Endothelial cell of umbilical vein (primary cell): ENCODE measurements around the gene ALB. TPM values are rescaled to one million over a fixed set of nuclear protein-coding genes. Genes with fewer than 3 reads are reported as not detected.
"Not testable (repeated sequence)": the region's sequence is repeated elsewhere in the genome, so short reads cannot be mapped to it uniquely, and the experiment has no call there.

Experiments
- BruUV-seq: library from RNA; stranded (reverse); fragments of 400-500 nt; replicated peaks from 2 replicates; lab custom pipeline; 2021; lab: Mats Ljungman, UMichigan
- CTCF ChIA-PET: fragments of 300-600, 350-600 bp; sonication (Branson Sonifier 250); formaldehyde crosslinking; loops from one replicate; lab custom pipeline; 2021; ENCODE audit warnings: antibody characterized with exemption, inconsistent platforms; lab: Charles Lee
- POLR2A ChIA-PET: fragments of 300-600, 350-600 bp; sonication (Branson Sonifier 250); formaldehyde crosslinking; loops from one replicate; lab custom pipeline; 2021; ENCODE audit warnings: antibody characterized with exemption, inconsistent platforms; lab: Charles Lee
- DNase-seq: peaks from one replicate; pipeline ENCODE4 v3.0.0-alpha.2; 2011; ENCODE audit warnings: low read depth, low spot score
- FAIRE-seq: peaks from 2 replicates; lab custom pipeline; 2011; peaks lifted over from hg19 to GRCh38; lab: Jason Lieb, UNC
- H2AFZ ChIP-seq: 2 replicates; pipeline ENCODE4 v1.6.0; 2012; ENCODE audit warnings: low read depth, low read length, control low read depth, inconsistent platforms
- H3K27ac ChIP-seq: 2 replicates; pipeline ENCODE4 v1.5.1; 2011; ENCODE audit warnings: low read depth, mild to moderate bottlenecking, control low read depth, low read length, moderate library complexity; ENCODE audit not compliant: insufficient read depth
- H3K27me3 ChIP-seq, 2 experiments: 2 replicates each; pipeline versions ENCODE4 v1.6.0 to v1.6.1; 2011; ENCODE audit warnings: low read length in 2 of 2, mixed read lengths in 1 of 2; ENCODE audit not compliant: control insufficient read depth in 2 of 2, insufficient read depth in 2 of 2
- H3K36me3 ChIP-seq, 2 experiments: 2 replicates in 1 of 2; 3 replicates in 1 of 2; pipeline ENCODE4 v1.5.1; 2011; ENCODE audit warnings: low read length in 2 of 2, mild to moderate bottlenecking in 1 of 2, moderate library complexity in 1 of 2; ENCODE audit not compliant: control insufficient read depth in 2 of 2, insufficient read depth in 2 of 2; ENCODE audit errors: extremely low read depth in 1 of 2
- H3K4me1 ChIP-seq: 3 replicates; pipeline ENCODE4 v1.5.1; 2011; ENCODE audit warnings: mild to moderate bottlenecking, low read length; ENCODE audit not compliant: control insufficient read depth, insufficient read depth; ENCODE audit errors: extremely low read depth
- H3K4me2 ChIP-seq: 2 replicates; pipeline ENCODE4 v1.6.1; 2011; ENCODE audit warnings: low read length, control low read depth, mixed read lengths; ENCODE audit not compliant: insufficient read depth
- H3K4me3 ChIP-seq, 3 experiments: fragments of 200-600 bp in 1 of 3; sonication (generic), shearing (Covaris generic) in 1 of 3; replicated peaks in 1 of 3; 2 replicates each; pipeline ENCODE4 v1.5.1; 2011 to 2016; ENCODE audit warnings: control low read depth in 3 of 3, low read length in 3 of 3, mild to moderate bottlenecking in 2 of 3, inconsistent platforms in 1 of 3, low read depth in 1 of 3, moderate library complexity in 1 of 3; ENCODE audit not compliant: insufficient read depth in 1 of 3
- H3K79me2 ChIP-seq: 2 replicates; pipeline ENCODE4 v1.6.0; 2012; ENCODE audit warnings: low read length, inconsistent platforms; ENCODE audit not compliant: control insufficient read depth, insufficient read depth
- H3K9ac ChIP-seq: replicated peaks from 2 replicates; pipeline ENCODE3; 2011; ENCODE audit warnings: low read length, control low read depth; ENCODE audit not compliant: insufficient read depth; ENCODE audit errors: extremely low read depth
- H3K9me1 ChIP-seq: replicated peaks from 3 replicates; pipeline ENCODE4 v1.6.0; 2011; ENCODE audit warnings: mild to moderate bottlenecking, low read length; ENCODE audit not compliant: control insufficient read depth, insufficient read depth; ENCODE audit errors: extremely low read depth
- H3K9me3 ChIP-seq: replicated peaks from 2 replicates; pipeline ENCODE4 v1.5.1; 2012; ENCODE audit warnings: low read length, inconsistent platforms; ENCODE audit not compliant: control insufficient read depth, insufficient read depth
- H4K20me1 ChIP-seq: replicated peaks from 2 replicates; pipeline ENCODE3; 2011; ENCODE audit warnings: mild to moderate bottlenecking, low read length; ENCODE audit not compliant: control insufficient read depth, insufficient read depth; ENCODE audit errors: extremely low read depth
- GATA2 ChIP-seq: IDR thresholded peaks from 2 replicates; pipeline ENCODE4 v1.7.0; 2011; ENCODE audit warnings: low read depth, mild to moderate bottlenecking, moderate library complexity, mixed read lengths, low read length; ENCODE audit not compliant: insufficient read length, insufficient read depth
- JUN ChIP-seq: IDR thresholded peaks from 2 replicates; pipeline ENCODE4 v1.6.1; 2011; ENCODE audit warnings: borderline replicate concordance, low read depth; ENCODE audit not compliant: insufficient read length, insufficient read depth
- MAX ChIP-seq: IDR thresholded peaks from 2 replicates; pipeline ENCODE4 v1.6.1; 2011; ENCODE audit not compliant: insufficient read depth, insufficient read length
- MYC ChIP-seq: IDR thresholded peaks from one replicate; pipeline ENCODE4 v1.6.1; 2011; ENCODE audit warnings: mild to moderate bottlenecking, low read depth, low read length
- dilution Hi-C: fragments of 300-500 bp; cut with MboI; formaldehyde crosslinking; loops from one replicate; pipeline ENCODE4 v1.15.0; 2019; ENCODE audit warnings: low sequenced_read_pairs; ENCODE audit not compliant: extremely low pct_ligation_motif_present
- intact Hi-C: fragments of 100-400 bp; cut with micrococcal nuclease; formaldehyde crosslinking; loops from one replicate; pipeline ENCODE4 v1.10.0; 2022
- polyA plus RNA-seq, 4 experiments: library from polyadenylated mRNA; depleted of rRNA in 3 of 4; stranded (reverse) in 3 of 4; unstranded in 1 of 4; fragments of >200 nt; gene quantifications; 2 replicates each; pipeline versions ENCODE4 v1.2.1 to v1.2.3, GENCODE V29; 2011 to 2012; ENCODE audit warnings: missing spikeins in 1 of 4
- total RNA-seq: library from RNA; stranded (reverse); gene quantifications from 2 replicates; pipeline ENCODE4 v1.2.3, GENCODE V29; 2021

ALB gene
- total and polyA plus RNA-seq, 2 donors (not counting 3 experiments of a cell fraction or from before 2014, with no cell fraction given): not detected

GRCh38 chr4:73369506-73370199 lies 34.4 kb upstream of the ALB start:
- FAIRE-seq: not testable (repeated sequence)

GRCh38 chr4:73375328-73375741 lies 28.8 kb upstream of the ALB start:
- intact Hi-C loops (no loop called here), dilution Hi-C loops (no loop called here)
- POLR2A ChIA-PET: no interaction called here

More at GRCh38 chr4:73369506-73370199, 34.4 kb upstream of the ALB start:
- POLR2A ChIA-PET, H3K9me1 ChIP-seq, H3K4me3 ChIP-seq, dilution Hi-C loops, intact Hi-C loops, H3K79me2 ChIP-seq, H2AFZ ChIP-seq, H3K4me2 ChIP-seq, H3K9ac ChIP-seq, DNase-seq, H3K36me3 ChIP-seq, H3K9me3 ChIP-seq, H3K27ac ChIP-seq, CTCF ChIA-PET, H4K20me1 ChIP-seq, H3K27me3 ChIP-seq, H3K4me1 ChIP-seq, BruUV-seq: not testable (repeated sequence)

More at GRCh38 chr4:73375328-73375741, 28.8 kb upstream of the ALB start:
- Histone ChIP-seq H3K27me3 (no peaks in the 10 kb centered on the region), H3K4me3 (no peak overlapping the region), H3K36me3 (no peaks in the 10 kb centered on the region), H3K9ac (no peak overlapping the region), H3K27ac (no peak overlapping the region), H3K79me2 (no peaks in the 10 kb centered on the region), H3K4me2 (no peak overlapping the region), H3K9me1 (no peaks in the 10 kb centered on the region), H4K20me1 (no peaks in the 10 kb centered on the region), H2AFZ (no peak overlapping the region), H3K4me1 (no peaks in the 10 kb centered on the region), H3K9me3 (no peaks in the 10 kb centered on the region)
- CTCF ChIA-PET: no interaction called here
- DNase-seq: no peak
- TF ChIP-seq JUN (no peak), GATA2 (no peak), MAX (no peak), MYC (no peak)
- no TSS peak for BruUV-seq
- FAIRE-seq: no peak
